OCI-LY1 (cell line): ENCODE data around the gene WNT2.
"Not testable (repeated sequence)": the region's sequence is repeated elsewhere in the genome, so short reads cannot be mapped to it uniquely, and the experiment has no call there.

Experiments used
- H2AFZ ChIP-seq: fragments of 200-600 bp; sonication (generic), shearing (Covaris generic); 2 replicates; pipeline ENCODE4 v1.6.0; 2014; ENCODE audit warnings: antibody characterized with exemption, mild to moderate bottlenecking, low read length
- H3F3A ChIP-seq: fragments of 200-600 bp; sonication (generic), shearing (Covaris generic); 2 replicates; pipeline ENCODE4 v1.6.0; 2014; ENCODE audit warnings: mild to moderate bottlenecking, antibody characterized with exemption, low read length, moderate library complexity; ENCODE audit not compliant: insufficient read depth
- H3K27ac ChIP-seq: fragments of 200-600 bp; sonication (generic); 2 replicates; pipeline ENCODE4 v1.5.1; 2014; ENCODE audit warnings: low read length, mixed run types, mild to moderate bottlenecking, low read depth; ENCODE audit not compliant: poor library complexity, severe bottlenecking
- H3K27me3 ChIP-seq: fragments of 200-600 bp; sonication (generic); 2 replicates; pipeline ENCODE4 v1.6.0; 2014; ENCODE audit warnings: antibody characterized with exemption, mild to moderate bottlenecking, low read length, moderate library complexity; ENCODE audit not compliant: insufficient read depth
- H3K36me3 ChIP-seq: fragments of 200-600 bp; sonication (generic); 2 replicates; pipeline ENCODE4 v1.6.1; 2014; ENCODE audit warnings: mild to moderate bottlenecking, antibody characterized with exemption, low read length, moderate library complexity, mixed read lengths; ENCODE audit not compliant: insufficient read depth
- H3K4me1 ChIP-seq: fragments of 200-600 bp; sonication (generic); 2 replicates; pipeline ENCODE4 v1.5.1; 2014; ENCODE audit warnings: mild to moderate bottlenecking, low read length, moderate library complexity; ENCODE audit not compliant: insufficient read depth, severe bottlenecking
- H3K4me2 ChIP-seq: fragments of 200-600 bp; sonication (generic), shearing (Covaris generic); 2 replicates; pipeline ENCODE4 v1.6.1; 2014; ENCODE audit warnings: low read length
- H3K4me3 ChIP-seq: fragments of 200-600 bp; sonication (generic); 2 replicates; pipeline ENCODE4 v1.5.1; 2014; ENCODE audit warnings: low read length, low read depth, mild to moderate bottlenecking, mixed read lengths; ENCODE audit not compliant: poor library complexity, severe bottlenecking
- H3K79me2 ChIP-seq: fragments of 200-600 bp; shearing (Covaris generic); 2 replicates; pipeline ENCODE4 v1.6.1; 2016; ENCODE audit warnings: mixed run types, low read length, mixed read lengths; ENCODE audit not compliant: insufficient read depth
- H3K9ac ChIP-seq: fragments of 200-600 bp; sonication (generic), shearing (Covaris generic); 2 replicates; pipeline ENCODE4 v1.6.1; 2014; ENCODE audit warnings: mild to moderate bottlenecking, low read length, mixed read lengths
- H3K9me2 ChIP-seq: fragments of 200-600 bp; sonication (generic), shearing (Covaris generic); 2 replicates; pipeline ENCODE4 v1.6.1; 2014; ENCODE audit warnings: low read depth, mild to moderate bottlenecking, low read length, mixed read lengths
- H3K9me3 ChIP-seq: fragments of 200-600 bp; shearing (Covaris generic); 2 replicates; pipeline ENCODE4 v1.6.1; 2014; ENCODE audit warnings: low read length, mixed read lengths
- H4K20me1 ChIP-seq: fragments of 200-600 bp; sonication (generic), shearing (Covaris generic); 2 replicates; pipeline ENCODE4 v1.6.0; 2016; ENCODE audit warnings: mild to moderate bottlenecking, low read length; ENCODE audit not compliant: insufficient read depth
- EZH2 ChIP-seq: fragments of 200-600 bp; sonication (generic), shearing (Covaris generic); IDR thresholded peaks from 2 replicates; pipeline ENCODE4 v1.8.0; 2017; ENCODE audit warnings: borderline replicate concordance, mixed run types, mild to moderate bottlenecking, antibody characterized with exemption, low read length, moderate library complexity, mixed read lengths
- TF ChIP-seq, protein P1 (sequence below): fragments of 200-600 bp; sonication (generic), shearing (Covaris generic); IDR thresholded peaks from 2 replicates; pipeline ENCODE4 v1.5.1; 2017; ENCODE audit warnings: mild to moderate bottlenecking, antibody characterized with exemption, low read length, moderate library complexity, mixed read lengths

Gene WNT2

DNA sequence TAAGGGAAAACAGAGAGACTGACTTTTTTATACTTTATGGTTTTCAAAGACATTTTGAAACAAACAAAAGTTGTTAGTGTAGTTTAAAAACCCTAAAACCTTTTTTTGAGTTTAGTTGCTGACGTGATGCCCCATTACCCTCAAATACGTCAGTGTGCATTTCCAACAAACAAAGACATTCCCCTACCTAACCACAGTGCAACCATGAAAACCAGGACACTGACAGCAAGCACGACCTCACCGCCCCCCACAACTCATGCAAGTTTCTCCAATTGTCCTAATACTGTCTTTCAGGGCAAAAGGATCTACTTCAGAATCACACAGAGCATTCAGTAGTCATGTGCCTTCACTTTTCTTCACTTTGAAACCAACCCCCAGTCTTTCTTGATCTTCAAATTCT lies 75.0 kb downstream of the WNT2 start:
- Histone ChIP-seq H3K27me3 (no peaks in the 10 kb centered on the region), H3K9ac (no peak overlapping the region), H3K4me3 (no peak overlapping the region), H3K27ac (no peak overlapping the region), H3K36me3 (no peaks in the 10 kb centered on the region), H3F3A (no peaks in the 10 kb centered on the region), H2AFZ (no peak overlapping the region), H3K79me2 (no peaks in the 10 kb centered on the region), H3K4me1 (no peaks in the 10 kb centered on the region), H3K9me2 (no peaks in the 10 kb centered on the region), H4K20me1 (no peaks in the 10 kb centered on the region), H3K9me3 (no peaks in the 10 kb centered on the region), H3K4me2 (no peak overlapping the region)
- TF ChIP-seq, protein P1, sequence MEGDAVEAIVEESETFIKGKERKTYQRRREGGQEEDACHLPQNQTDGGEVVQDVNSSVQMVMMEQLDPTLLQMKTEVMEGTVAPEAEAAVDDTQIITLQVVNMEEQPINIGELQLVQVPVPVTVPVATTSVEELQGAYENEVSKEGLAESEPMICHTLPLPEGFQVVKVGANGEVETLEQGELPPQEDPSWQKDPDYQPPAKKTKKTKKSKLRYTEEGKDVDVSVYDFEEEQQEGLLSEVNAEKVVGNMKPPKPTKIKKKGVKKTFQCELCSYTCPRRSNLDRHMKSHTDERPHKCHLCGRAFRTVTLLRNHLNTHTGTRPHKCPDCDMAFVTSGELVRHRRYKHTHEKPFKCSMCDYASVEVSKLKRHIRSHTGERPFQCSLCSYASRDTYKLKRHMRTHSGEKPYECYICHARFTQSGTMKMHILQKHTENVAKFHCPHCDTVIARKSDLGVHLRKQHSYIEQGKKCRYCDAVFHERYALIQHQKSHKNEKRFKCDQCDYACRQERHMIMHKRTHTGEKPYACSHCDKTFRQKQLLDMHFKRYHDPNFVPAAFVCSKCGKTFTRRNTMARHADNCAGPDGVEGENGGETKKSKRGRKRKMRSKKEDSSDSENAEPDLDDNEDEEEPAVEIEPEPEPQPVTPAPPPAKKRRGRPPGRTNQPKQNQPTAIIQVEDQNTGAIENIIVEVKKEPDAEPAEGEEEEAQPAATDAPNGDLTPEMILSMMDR: no peak
- TF ChIP-seq EZH2: no peak

DNA sequence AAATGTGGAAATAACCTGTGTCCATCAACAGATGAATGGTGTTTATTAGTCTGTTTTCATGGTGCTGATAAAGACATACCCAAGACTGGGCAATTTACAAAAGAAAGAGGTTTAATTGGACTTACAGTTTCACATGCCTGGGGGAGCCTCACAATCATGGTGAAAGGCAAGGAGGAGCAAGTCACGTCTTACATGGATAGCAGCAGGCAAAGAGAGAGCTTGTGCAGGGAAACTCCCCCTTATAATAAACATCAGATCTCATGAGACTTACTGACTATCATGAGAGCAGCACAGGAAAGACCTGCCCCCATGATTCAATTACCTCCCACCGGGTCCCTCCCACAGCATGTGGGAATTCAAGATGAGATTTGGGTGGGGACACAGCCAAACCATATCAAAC lies 77.2 kb downstream of the WNT2 start:
- not testable (repeated sequence) for H3K9me3 ChIP-seq, H3K4me2 ChIP-seq, H3F3A ChIP-seq, H3K36me3 ChIP-seq, H3K4me1 ChIP-seq, H3K27ac ChIP-seq, H3K9me2 ChIP-seq, H3K9ac ChIP-seq, H3K79me2 ChIP-seq, H2AFZ ChIP-seq, H3K27me3 ChIP-seq, H4K20me1 ChIP-seq, H3K4me3 ChIP-seq

DNA sequence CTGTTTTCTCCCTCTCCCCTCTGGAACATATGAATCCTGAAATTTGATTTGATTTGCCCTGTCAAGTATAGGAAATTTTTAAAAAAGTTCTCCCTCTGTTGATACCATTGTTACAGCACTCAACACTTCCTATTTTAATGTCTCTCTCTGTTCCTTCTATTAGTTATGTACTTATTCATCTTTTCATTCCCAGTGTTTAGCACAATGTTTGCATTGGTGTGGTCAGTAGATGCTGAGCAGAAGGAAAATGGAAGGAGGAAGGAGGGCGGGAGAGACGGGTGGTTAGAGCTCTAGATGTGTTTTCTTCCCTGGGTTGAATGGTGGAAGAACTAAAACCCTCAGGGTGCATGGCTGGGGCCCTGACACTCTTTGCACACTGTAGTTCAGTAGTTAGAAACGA lies 79.5 kb downstream of the WNT2 start:
- Histone ChIP-seq H3K79me2 (no peaks in the 10 kb centered on the region), H3K27me3 (no peaks in the 10 kb centered on the region), H3K4me1 (no peaks in the 10 kb centered on the region), H4K20me1 (no peaks in the 10 kb centered on the region), H3K9me3 (no peaks in the 10 kb centered on the region), H2AFZ (no peak overlapping the region), H3K4me3 (no peak overlapping the region), H3K36me3 (no peaks in the 10 kb centered on the region), H3K9ac (no peak overlapping the region), H3K27ac (no peak overlapping the region), H3K9me2 (no peaks in the 10 kb centered on the region), H3K4me2 (no peak overlapping the region), H3F3A (no peaks in the 10 kb centered on the region)
- no peak for TF ChIP-seq EZH2
- TF ChIP-seq, protein P1: no peak

DNA sequence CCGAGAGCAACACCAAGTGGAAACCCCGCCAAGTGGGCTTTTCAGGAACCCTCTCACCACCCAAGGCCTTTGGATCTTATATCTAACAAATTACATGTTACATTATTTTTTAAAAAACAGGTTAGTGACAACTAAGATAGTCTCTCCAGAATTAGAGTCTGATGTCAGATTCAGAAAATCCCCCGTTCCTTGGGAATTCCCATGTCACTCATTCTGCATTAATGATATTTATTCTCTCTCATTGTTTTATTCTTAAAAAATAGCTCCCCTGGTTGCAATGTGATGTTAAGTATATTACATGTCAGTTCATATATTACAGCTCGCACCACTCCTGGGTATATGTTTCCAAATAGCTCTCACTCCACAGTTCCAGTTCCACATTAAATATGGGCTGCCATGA lies 81.8 kb downstream of the WNT2 start:
- H4K20me1 ChIP-seq: no peaks in the 10 kb centered on the region
- no peaks in the 10 kb centered on the region for H3K9me3 ChIP-seq
- H3K27me3 ChIP-seq: no peaks in the 10 kb centered on the region
- no peaks in the 10 kb centered on the region; the same call in 1 of the 2 replicates for H3K9me2 ChIP-seq
- TF ChIP-seq, protein P1: no peak
- no peak for TF ChIP-seq EZH2
- no peaks in the 10 kb centered on the region for H3F3A ChIP-seq
- H2AFZ ChIP-seq: no peak overlapping the region
- no peaks in the 10 kb centered on the region for H3K36me3 ChIP-seq
- H3K9ac ChIP-seq: no peak overlapping the region
- H3K4me2 ChIP-seq: no peak overlapping the region
- H3K4me3 ChIP-seq: no peak overlapping the region
- H3K4me1 ChIP-seq: no peaks in the 10 kb centered on the region
- no peaks in the 10 kb centered on the region for H3K79me2 ChIP-seq
- no peak overlapping the region for H3K27ac ChIP-seq
